ENCODE results near the gene CHD9.

DNA sequence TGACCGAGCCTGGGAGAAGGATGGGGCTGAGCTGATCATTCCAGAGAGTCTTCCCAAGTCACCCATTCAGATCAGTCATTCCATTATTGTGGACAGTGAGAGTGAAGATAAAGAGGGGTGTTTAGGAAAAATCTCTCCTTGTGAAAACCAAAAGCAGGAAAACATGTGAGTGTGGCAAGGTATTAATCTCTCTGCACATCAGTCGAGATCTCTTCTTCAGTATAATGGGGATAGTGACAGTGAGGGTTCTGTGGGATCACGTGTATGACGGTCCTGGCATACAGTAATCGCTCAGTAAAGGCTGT lies 35.4 kb downstream of the CHD9 start:
- TF ChIP-seq MYC (IDR thresholded peaks at IDR 0.05; ENCODE audit: low read depth, low read length): no peak
- TF ChIP-seq, protein P1, sequence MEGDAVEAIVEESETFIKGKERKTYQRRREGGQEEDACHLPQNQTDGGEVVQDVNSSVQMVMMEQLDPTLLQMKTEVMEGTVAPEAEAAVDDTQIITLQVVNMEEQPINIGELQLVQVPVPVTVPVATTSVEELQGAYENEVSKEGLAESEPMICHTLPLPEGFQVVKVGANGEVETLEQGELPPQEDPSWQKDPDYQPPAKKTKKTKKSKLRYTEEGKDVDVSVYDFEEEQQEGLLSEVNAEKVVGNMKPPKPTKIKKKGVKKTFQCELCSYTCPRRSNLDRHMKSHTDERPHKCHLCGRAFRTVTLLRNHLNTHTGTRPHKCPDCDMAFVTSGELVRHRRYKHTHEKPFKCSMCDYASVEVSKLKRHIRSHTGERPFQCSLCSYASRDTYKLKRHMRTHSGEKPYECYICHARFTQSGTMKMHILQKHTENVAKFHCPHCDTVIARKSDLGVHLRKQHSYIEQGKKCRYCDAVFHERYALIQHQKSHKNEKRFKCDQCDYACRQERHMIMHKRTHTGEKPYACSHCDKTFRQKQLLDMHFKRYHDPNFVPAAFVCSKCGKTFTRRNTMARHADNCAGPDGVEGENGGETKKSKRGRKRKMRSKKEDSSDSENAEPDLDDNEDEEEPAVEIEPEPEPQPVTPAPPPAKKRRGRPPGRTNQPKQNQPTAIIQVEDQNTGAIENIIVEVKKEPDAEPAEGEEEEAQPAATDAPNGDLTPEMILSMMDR (IDR thresholded peaks at IDR 0.05; ENCODE audit: low read depth, low read length): no peak
